ENCODE measurements around the gene PRKAG2.

PRKAG2 gene

GRCh38 chr7:151721694-151722093 is 155.2 kb downstream of the PRKAG2 start:
- Histone ChIP-seq H3K36me3 (ENCODE audit: control insufficient read depth, insufficient read depth, low read length) (no peaks in the 10 kb centered on the region), H3K4me3 (ENCODE audit: extremely low read depth, insufficient read depth, low read length, poor library complexity, severe bottlenecking) (no peak overlapping the region), H3K9me3 (ENCODE audit: control insufficient read depth, low read length) (no peaks in the 10 kb centered on the region), H3K27ac (ENCODE audit: low read depth, low read length, severe bottlenecking) (no peak overlapping the region), H3K4me1 (ENCODE audit: control insufficient read depth, insufficient read depth, low read length, poor library complexity, severe bottlenecking) (peaks cover 17% of the 10 kb centered on the region)
- WGBS, 2 experiments (ENCODE audit: insufficient coverage in 2 of 2), result 90% methylated on average over 4 of the region's 5 CpGs

- 82 to 94% methylated on average over 8 to 9 of the region's 11 CpGs for WGBS, 2 experiments (ENCODE audit: insufficient coverage in 2 of 2)
- peaks cover 14% of the 10 kb centered on the region for H3K4me1 ChIP-seq (ENCODE audit: control insufficient read depth, insufficient read depth, low read length, poor library complexity, severe bottlenecking)
These were observed 155.7 kb downstream of the PRKAG2 start for GRCh38 chr7:151721236-151721635.

GRCh38 chr7:151720280-151720679 is 156.6 kb downstream of the PRKAG2 start:
- Histone ChIP-seq H3K27ac (ENCODE audit: low read depth, low read length, severe bottlenecking) (no peak overlapping the region), H3K9me3 (ENCODE audit: control insufficient read depth, low read length) (no peaks in the 10 kb centered on the region), H3K4me1 (ENCODE audit: control insufficient read depth, insufficient read depth, low read length, poor library complexity, severe bottlenecking) (peaks cover 4% of the 10 kb centered on the region), H3K36me3 (ENCODE audit: control insufficient read depth, insufficient read depth, low read length) (no peaks in the 10 kb centered on the region), H3K4me3 (ENCODE audit: extremely low read depth, insufficient read depth, low read length, poor library complexity, severe bottlenecking) (no peak overlapping the region)
- 80 to 90% methylated on average over 2 of the region's 5 CpGs for WGBS, 2 experiments (ENCODE audit: insufficient coverage in 2 of 2)

More at GRCh38 chr7:151721236-151721635, 155.7 kb downstream of the PRKAG2 start:
- Histone ChIP-seq H3K36me3 (ENCODE audit: control insufficient read depth, insufficient read depth, low read length) (no peaks in the 10 kb centered on the region), H3K9me3 (ENCODE audit: control insufficient read depth, low read length) (no peaks in the 10 kb centered on the region), H3K27ac (ENCODE audit: low read depth, low read length, severe bottlenecking) (no peak overlapping the region), H3K4me3 (ENCODE audit: extremely low read depth, insufficient read depth, low read length, poor library complexity, severe bottlenecking) (no peak overlapping the region)

GRCh38 chr7:151719897-151720242 is 157.0 kb downstream of the PRKAG2 start:
- no peaks in the 10 kb centered on the region for H3K9me3 ChIP-seq (ENCODE audit: control insufficient read depth, low read length)
- WGBS, 2 experiments (ENCODE audit: insufficient coverage in 2 of 2), result 63% methylated on average over 1 of the region's 2 CpGs; no CpG with 5 or more reads in 1 of the 2 experiments
- H3K27ac ChIP-seq (ENCODE audit: low read depth, low read length, severe bottlenecking), result no peak overlapping the region
- H3K4me3 ChIP-seq (ENCODE audit: extremely low read depth, insufficient read depth, low read length, poor library complexity, severe bottlenecking), result no peak overlapping the region
- H3K36me3 ChIP-seq (ENCODE audit: control insufficient read depth, insufficient read depth, low read length), result no peaks in the 10 kb centered on the region
- no peaks in the 10 kb centered on the region for H3K4me1 ChIP-seq (ENCODE audit: control insufficient read depth, insufficient read depth, low read length, poor library complexity, severe bottlenecking)

GRCh38 chr7:151719031-151719896 is 157.7 kb downstream of the PRKAG2 start:
- H3K9me3 ChIP-seq (ENCODE audit: control insufficient read depth, low read length), result no peaks in the 10 kb centered on the region
- 93 to 94% methylated on average over 16 to 20 of the region's 24 CpGs for WGBS, 2 experiments (ENCODE audit: insufficient coverage in 2 of 2)
- no peaks in the 10 kb centered on the region for H3K36me3 ChIP-seq (ENCODE audit: control insufficient read depth, insufficient read depth, low read length)
- H3K4me1 ChIP-seq (ENCODE audit: control insufficient read depth, insufficient read depth, low read length, poor library complexity, severe bottlenecking), result no peaks in the 10 kb centered on the region
- no peak overlapping the region for H3K27ac ChIP-seq (ENCODE audit: low read depth, low read length, severe bottlenecking)
- no peak overlapping the region for H3K4me3 ChIP-seq (ENCODE audit: extremely low read depth, insufficient read depth, low read length, poor library complexity, severe bottlenecking)

- H3K4me1 ChIP-seq (ENCODE audit: control insufficient read depth, insufficient read depth, low read length, poor library complexity, severe bottlenecking), result no peaks in the 10 kb centered on the region
- no peaks in the 10 kb centered on the region for H3K9me3 ChIP-seq (ENCODE audit: control insufficient read depth, low read length)
- no peak overlapping the region for H3K27ac ChIP-seq (ENCODE audit: low read depth, low read length, severe bottlenecking)
- H3K4me3 ChIP-seq (ENCODE audit: extremely low read depth, insufficient read depth, low read length, poor library complexity, severe bottlenecking), result no peak overlapping the region
- no peaks in the 10 kb centered on the region for H3K36me3 ChIP-seq (ENCODE audit: control insufficient read depth, insufficient read depth, low read length)
- 93 to 100% methylated on average over 2 to 3 of the region's 6 CpGs for WGBS, 2 experiments (ENCODE audit: insufficient coverage in 2 of 2)
These were observed 159.0 kb downstream of the PRKAG2 start for GRCh38 chr7:151717918-151718317.

GRCh38 chr7:151717415-151717814 is 159.5 kb downstream of the PRKAG2 start:
- Histone ChIP-seq H3K4me3 (ENCODE audit: extremely low read depth, insufficient read depth, low read length, poor library complexity, severe bottlenecking) (no peak overlapping the region), H3K4me1 (ENCODE audit: control insufficient read depth, insufficient read depth, low read length, poor library complexity, severe bottlenecking) (no peaks in the 10 kb centered on the region), H3K27ac (ENCODE audit: low read depth, low read length, severe bottlenecking) (no peak overlapping the region), H3K36me3 (ENCODE audit: control insufficient read depth, insufficient read depth, low read length) (no peaks in the 10 kb centered on the region), H3K9me3 (ENCODE audit: control insufficient read depth, low read length) (no peaks in the 10 kb centered on the region)
- WGBS, 2 experiments (ENCODE audit: insufficient coverage in 2 of 2), result 82 to 96% methylated on average over 3 to 5 of the region's 5 CpGs

GRCh38 chr7:151716323-151716722 is 160.6 kb downstream of the PRKAG2 start:
- 80 to 100% methylated on average over 3 to 5 of the region's 5 CpGs for WGBS, 2 experiments (ENCODE audit: insufficient coverage in 2 of 2)

GRCh38 chr7:151715666-151716315 is 161.1 kb downstream of the PRKAG2 start:
- H3K27ac ChIP-seq (ENCODE audit: low read depth, low read length, severe bottlenecking), result no peak overlapping the region
- no peaks in the 10 kb centered on the region for H3K36me3 ChIP-seq (ENCODE audit: control insufficient read depth, insufficient read depth, low read length)
- no peaks in the 10 kb centered on the region for H3K9me3 ChIP-seq (ENCODE audit: control insufficient read depth, low read length)
- no peaks in the 10 kb centered on the region for H3K4me1 ChIP-seq (ENCODE audit: control insufficient read depth, insufficient read depth, low read length, poor library complexity, severe bottlenecking)
- no peak overlapping the region for H3K4me3 ChIP-seq (ENCODE audit: extremely low read depth, insufficient read depth, low read length, poor library complexity, severe bottlenecking)
- WGBS, 2 experiments (ENCODE audit: insufficient coverage in 2 of 2), result 90 to 94% methylated on average over 7 to 13 of the region's 14 CpGs

More at GRCh38 chr7:151716323-151716722, 160.6 kb downstream of the PRKAG2 start:
- H3K27ac ChIP-seq (ENCODE audit: low read depth, low read length, severe bottlenecking), result no peak overlapping the region
- no peak overlapping the region for H3K4me3 ChIP-seq (ENCODE audit: extremely low read depth, insufficient read depth, low read length, poor library complexity, severe bottlenecking)
- H3K4me1 ChIP-seq (ENCODE audit: control insufficient read depth, insufficient read depth, low read length, poor library complexity, severe bottlenecking), result no peaks in the 10 kb centered on the region
- no peaks in the 10 kb centered on the region for H3K9me3 ChIP-seq (ENCODE audit: control insufficient read depth, low read length)
- no peaks in the 10 kb centered on the region for H3K36me3 ChIP-seq (ENCODE audit: control insufficient read depth, insufficient read depth, low read length)

- no peaks in the 10 kb centered on the region for H3K36me3 ChIP-seq (ENCODE audit: control insufficient read depth, insufficient read depth, low read length)
- no peak overlapping the region for H3K27ac ChIP-seq (ENCODE audit: low read depth, low read length, severe bottlenecking)
- H3K4me1 ChIP-seq (ENCODE audit: control insufficient read depth, insufficient read depth, low read length, poor library complexity, severe bottlenecking), result no peaks in the 10 kb centered on the region
- H3K4me3 ChIP-seq (ENCODE audit: extremely low read depth, insufficient read depth, low read length, poor library complexity, severe bottlenecking), result no peak overlapping the region
- H3K9me3 ChIP-seq (ENCODE audit: control insufficient read depth, low read length), result no peaks in the 10 kb centered on the region
- 95 to 99% methylated on average over 20 to 21 of the region's 24 CpGs for WGBS, 2 experiments (ENCODE audit: insufficient coverage in 2 of 2)
These were observed 162.7 kb downstream of the PRKAG2 start for GRCh38 chr7:151714201-151714600.

- Histone ChIP-seq H3K9me3 (ENCODE audit: control insufficient read depth, low read length) (no peaks in the 10 kb centered on the region), H3K4me1 (ENCODE audit: control insufficient read depth, insufficient read depth, low read length, poor library complexity, severe bottlenecking) (no peaks in the 10 kb centered on the region), H3K36me3 (ENCODE audit: control insufficient read depth, insufficient read depth, low read length) (no peaks in the 10 kb centered on the region), H3K27ac (ENCODE audit: low read depth, low read length, severe bottlenecking) (no peak overlapping the region), H3K4me3 (ENCODE audit: extremely low read depth, insufficient read depth, low read length, poor library complexity, severe bottlenecking) (no peak overlapping the region)
- WGBS, 2 experiments (ENCODE audit: insufficient coverage in 2 of 2), result 85 to 88% methylated on average over 6 to 7 of the region's 7 CpGs
These were observed 164.1 kb downstream of the PRKAG2 start for GRCh38 chr7:151712810-151713125.
